ENCODE data around the gene THAP5.

DNA sequence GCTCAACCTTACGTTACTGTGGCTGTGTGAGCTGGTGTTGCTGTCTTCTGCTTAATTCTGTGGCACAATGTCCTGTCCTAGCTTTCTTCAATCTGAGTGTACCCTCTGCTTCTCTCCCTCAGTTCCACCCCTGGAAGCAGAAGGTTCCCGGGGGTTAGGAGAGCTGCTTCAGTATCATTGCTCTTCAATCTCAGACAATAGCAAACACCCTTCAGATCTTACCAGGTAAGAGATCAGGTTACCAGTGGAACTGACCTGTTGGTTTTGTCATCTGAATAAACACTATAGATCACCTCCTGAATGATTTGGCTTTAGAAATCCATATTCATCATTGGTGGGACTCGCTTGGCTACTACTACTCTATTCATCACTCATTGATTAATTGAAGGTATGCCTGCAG, 48.5 kb upstream of the THAP5 start:
- TF ChIP-seq, protein P1, sequence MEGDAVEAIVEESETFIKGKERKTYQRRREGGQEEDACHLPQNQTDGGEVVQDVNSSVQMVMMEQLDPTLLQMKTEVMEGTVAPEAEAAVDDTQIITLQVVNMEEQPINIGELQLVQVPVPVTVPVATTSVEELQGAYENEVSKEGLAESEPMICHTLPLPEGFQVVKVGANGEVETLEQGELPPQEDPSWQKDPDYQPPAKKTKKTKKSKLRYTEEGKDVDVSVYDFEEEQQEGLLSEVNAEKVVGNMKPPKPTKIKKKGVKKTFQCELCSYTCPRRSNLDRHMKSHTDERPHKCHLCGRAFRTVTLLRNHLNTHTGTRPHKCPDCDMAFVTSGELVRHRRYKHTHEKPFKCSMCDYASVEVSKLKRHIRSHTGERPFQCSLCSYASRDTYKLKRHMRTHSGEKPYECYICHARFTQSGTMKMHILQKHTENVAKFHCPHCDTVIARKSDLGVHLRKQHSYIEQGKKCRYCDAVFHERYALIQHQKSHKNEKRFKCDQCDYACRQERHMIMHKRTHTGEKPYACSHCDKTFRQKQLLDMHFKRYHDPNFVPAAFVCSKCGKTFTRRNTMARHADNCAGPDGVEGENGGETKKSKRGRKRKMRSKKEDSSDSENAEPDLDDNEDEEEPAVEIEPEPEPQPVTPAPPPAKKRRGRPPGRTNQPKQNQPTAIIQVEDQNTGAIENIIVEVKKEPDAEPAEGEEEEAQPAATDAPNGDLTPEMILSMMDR (IDR thresholded peaks at IDR 0.05) = no peak
- no peak for TF ChIP-seq ZFX (IDR thresholded peaks at IDR 0.05; ENCODE audit: borderline replicate concordance)
